T-helper 1 cell (primary cell): ENCODE measurements around the gene RASGRF2.
A peak's percentile ranks its signal among the peaks of the same experiment; 100 is the strongest.

ENCODE experiments used
- DNase-seq, 5 donors: peaks; one replicate each; pipeline ENCODE4 v3.0.0-alpha.2; 2012 to 2020

Gene RASGRF2

DNA sequence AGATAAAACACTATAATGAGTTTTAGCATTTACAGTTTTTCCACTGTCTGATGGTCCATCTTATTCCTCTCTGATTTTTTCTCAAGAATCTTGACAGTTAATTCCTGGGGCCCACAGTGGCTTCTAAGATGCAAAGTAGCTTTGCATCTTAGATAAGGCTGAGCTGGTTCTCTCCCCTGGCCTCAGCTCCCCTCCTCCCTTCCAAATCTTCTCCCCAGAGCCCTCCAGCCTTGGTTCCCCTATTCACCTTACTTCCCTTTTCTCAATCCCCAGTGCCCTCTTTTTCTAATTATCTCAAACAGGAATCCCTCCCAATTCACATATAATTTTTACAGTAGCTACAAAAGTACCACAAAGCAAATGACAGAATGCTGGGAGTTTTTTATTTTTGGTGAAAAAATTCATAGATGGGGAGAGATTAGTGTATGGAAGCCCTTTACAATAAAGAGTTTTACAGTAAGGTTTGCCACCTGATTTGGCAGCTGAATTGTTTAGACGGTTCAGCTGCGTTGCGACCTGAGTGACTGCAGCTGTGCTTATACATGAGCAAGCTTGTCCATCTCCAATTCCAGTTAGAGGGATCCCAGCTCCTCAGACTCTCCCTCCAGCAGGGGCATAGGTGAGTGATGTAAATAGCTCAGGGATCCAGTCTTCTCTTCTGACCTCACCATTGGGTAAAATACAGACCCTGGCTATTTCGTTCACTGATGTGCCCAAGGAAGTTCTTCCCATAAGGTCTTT, 221.6 kb downstream of the RASGRF2 start:
- DNase-seq, result no peak

DNA sequence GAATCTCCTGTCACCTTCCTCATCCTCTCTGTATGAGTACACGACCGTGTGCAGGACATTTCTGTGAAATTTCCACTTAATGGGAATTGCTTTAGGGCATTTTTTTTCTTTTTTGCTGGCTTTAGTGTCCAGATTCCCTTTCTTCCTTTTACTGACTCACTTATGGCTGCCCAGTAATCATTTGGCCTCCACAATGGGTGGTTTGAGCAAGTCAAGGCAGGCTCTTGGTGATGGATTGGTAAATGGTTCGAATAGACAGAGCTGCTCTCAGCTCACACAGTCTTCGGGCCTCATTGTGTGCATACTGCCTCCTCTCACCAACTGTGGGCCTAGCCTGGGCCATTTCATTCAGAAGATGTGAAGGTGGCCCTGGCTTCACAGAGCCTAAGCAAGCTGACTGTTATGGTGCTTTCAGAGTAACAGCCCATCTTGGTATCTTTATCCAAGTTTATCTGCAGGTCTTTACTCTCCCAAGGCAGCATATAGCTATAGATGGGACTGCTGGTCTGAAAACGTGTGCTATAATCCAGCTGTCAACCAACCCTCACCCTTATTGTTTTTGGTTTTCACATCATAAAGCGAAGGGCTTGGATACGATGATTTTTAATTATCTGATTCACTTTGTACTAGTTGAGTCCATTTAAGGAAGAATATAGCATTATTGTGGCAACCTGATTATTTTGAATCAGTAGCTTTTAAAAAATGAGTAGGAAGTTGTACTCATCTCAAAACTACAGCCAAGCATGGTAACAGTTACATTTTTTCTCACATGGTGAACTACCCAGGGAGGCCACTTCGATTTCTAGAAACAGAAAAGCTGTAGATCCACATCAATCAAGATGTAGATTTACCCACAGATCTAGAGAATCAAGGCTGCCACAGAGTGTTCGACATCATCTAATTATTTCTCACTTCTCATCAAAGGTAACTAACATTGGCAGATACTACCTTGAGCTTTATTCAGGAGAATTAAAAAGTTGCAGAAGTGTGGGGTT, 222.5 kb downstream of the RASGRF2 start:
- peak in 1 of 5 donors; percentile 65 for DNase-seq

DNA sequence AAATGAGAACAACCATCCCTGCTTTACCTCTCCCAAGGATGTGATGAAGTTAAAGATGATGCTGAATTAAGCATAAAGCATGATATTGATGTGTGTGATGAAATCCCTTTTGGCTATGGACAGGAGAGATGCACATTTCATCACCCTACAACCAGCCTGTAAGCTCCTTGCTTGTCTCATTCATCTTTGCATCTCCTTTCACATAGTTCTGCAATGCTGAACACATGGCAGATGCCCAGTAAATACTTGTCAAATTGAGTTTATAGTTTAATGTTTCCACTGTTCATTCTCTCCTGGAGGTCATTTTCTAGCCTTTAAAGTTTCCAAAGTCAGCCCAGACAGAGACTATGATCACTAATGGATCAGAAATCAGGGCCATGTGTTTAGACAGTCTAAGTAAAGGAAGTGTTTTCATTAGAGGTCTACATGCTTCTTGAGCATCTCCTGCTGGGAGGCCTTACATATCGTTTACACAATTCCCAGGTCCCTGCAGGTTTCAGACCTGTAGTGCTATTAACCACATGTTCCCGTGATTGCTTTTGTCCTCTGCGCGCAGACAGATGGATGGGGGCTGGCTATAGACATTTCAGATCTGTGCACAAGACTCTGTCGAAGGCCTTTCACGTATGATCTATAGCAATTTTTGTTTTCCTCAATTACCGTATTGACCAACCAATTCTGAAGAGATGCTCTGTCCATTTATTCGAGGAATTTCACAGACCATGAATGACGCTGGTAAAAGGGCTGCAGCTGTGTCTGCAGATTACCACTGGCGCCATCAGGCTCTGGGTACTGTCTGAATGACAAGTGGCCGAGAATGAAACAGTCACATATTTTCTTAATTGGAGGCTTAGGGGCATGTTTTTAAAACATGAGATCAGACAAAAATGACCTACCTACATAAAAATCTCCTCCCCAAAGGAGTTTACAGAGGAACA, 223.9 kb downstream of the RASGRF2 start:
- DNase-seq, result no peak

DNA sequence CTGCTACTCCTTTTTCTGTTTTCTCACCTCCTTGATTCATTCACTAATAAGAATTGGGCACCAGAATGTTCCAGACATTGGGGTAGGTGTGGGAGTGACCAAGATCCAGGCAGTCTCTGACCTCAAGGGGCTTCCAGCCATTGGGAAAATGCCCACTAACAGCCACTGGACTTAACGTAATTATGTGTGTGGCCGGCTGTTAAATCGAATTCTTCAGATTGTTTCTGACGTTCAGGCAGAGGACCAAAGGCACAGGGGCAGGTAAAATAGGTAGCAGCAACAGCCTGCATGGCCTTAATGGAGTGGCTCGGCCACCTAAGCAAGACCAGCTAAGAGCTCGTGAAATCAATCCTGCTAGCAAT, 224.6 kb downstream of the RASGRF2 start:
- DNase-seq, result no peak

DNA sequence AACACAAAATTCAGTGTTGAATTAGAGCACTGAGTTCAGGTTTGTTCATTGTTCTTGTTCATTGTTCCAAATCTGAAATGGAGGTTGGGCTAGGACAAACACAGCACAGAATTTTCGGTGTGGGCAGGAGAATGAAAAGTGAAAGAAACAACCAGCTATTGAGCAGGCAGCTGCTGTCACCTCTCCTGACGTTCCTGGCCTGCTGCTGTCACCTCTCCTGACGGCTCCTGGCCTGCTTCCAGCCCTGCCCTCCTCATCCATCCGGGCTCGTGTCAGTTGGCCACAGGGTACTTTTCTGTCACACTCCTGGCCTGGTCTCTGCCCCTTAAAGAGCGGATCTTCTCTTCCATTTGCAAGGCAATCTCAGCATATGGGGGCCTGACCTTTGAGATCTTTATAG, 227.7 kb downstream of the RASGRF2 start:
- no peak for DNase-seq

DNA sequence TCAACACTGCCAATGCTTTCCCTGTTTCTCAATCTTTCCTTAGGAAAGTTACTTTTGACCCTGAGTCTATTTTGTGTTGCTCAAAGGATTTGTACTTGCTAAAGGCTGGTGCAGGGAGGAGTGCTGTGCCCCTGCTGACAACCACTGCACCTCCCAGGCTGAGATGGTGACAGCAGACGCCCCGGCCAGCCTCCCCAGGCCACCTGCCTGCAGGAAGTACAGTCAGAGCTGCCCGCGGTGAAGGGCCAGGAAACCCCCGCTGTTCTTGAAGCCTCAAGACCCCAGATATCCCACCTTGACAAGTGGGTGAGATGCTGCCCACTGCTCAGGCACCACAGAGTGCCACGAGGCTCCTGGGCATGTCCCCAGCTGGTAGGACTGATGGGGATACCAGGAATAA, 228.8 kb downstream of the RASGRF2 start:
- no peak for DNase-seq

DNA sequence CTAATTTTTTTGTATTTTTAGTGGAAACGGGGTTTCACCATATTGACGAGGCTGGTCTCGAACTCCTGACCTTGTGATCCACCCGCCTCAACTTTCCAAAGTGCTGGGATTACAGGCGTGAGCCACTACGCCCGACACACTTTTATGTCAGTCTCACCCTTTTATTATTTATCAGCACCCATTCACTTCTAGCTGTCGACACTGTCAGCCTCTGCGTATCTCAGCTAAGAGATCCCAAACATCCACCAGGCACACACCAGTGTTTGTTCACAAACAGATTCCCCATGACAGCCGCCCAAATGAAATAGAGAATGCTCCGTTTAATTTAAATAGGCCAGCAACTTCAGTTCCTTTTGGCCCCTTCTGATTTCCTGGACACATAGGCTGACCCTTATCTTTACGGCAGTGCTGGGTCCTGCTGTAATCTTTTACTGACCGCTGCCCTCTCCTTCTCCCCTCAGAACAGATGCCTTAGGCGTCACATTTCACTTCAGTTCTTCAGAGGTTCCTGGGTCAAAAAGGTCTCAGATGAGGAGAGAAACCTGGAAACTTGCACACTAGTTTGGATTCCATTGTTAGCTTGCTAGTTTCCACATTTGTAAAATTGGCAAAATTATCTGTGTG, 229.8 kb downstream of the RASGRF2 start:
- DNase-seq, result no peak

DNA sequence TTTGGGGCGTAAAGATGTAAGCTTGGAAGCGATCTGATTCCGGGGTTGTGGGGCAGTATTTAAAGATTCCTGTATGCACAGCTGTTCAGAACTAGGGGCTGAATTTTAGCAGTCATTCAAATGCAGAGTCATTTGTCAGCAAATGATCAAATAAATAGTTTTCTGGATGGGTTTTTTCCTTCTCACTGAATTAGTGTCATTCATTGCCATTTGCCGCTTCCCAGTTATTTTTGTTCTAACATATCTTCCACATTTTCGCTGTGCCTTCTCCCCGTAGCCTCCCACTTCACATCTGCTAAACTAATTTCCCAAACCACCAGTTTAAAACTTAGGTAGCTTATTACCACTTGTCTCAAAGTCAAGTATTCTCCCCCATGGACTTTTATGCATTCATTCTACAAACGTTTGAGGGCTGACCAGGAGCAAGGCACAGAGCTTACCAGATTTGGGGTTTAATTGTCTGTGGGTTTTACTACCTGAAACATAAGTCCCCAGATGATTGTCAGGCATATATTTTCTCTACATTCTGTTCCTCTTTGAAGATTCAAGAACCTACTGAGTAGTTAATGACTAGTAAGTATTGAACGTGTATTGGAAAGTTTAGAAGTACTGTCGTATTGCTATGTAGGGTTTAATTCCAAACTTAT, 231.7 kb downstream of the RASGRF2 start:
- no peak for DNase-seq

DNA sequence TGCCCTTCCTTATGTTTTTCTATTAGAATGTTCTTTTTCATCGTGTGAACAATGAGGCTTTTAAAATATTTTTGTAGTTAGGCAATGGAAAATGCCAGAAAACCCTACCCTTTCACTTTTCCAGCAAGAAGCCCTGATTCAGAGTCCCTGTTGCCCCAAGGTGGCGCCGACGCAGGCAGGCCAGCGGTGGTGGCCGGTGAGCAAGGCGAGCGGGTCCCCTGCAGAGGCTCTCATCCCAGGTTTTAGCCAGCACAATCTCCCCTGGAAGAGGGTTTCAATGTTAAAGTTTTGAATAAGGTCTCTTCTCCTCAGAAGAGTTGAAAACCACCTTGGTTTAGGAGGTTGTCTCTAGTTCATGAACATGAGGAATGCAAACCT, 232.2 kb downstream of the RASGRF2 start:
- DNase-seq, result no peak

DNA sequence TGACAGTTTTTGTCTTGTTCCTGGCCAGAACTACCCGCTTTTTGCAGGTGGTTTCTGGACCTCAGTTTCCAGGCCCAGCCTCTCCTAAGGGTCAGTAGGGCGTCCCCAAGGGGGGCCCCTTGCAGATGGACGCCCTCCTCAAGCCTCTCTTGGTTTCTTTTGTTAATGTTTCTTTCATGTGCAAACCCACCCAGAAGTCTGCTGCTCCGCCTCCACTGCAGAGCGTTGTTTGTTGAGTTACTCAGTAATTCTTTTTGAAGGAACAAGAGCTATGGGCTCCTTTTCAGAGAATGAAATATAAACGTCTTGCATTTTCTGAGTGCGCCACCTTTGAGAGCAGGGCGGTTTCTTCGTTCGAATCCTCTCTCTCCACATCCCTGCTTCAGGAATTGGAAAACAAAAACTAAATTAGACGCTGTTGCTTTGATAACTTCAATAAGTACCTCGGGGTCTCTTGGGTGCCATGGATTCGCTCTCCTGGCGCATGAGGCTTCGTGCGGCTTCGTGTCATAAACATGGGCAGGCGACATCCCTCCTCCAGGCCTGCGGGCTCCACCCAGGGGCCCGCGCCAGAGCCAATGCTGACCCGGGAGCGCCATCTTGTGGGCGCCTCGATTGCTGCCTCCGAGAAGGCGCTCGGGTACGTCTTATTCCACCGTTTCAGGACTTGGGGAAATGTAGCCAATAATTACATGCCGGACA, 234.6 kb downstream of the RASGRF2 start:
- peak; percentile 40 to 80 (median 68) for DNase-seq

DNA sequence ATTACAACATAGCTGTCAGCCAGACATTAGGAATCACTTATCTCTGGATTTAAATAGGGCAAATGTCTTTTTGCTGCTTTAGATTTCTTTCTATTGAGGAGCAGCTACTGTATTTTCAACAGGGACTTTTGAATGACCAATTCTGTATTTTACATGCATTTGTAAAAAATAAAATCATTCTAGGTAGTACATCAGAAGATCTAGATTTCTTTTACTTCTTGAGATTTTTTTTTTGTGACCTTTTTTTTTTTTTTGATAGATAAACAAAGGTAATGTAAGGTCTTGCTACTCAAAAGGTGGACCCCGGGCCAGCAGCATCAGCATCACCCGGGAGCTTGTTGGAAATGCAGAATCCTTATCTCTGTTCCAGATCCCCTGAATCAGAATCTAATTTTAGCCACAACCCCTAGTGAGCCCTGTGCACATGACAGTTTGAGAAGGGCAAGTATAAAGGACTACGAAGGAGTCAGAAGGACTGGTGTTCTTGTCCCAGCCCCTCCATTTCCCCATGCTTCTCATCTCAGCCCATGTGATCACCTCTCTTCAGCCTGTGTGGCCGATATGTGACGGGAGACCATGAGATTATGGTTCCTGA, 235.3 kb downstream of the RASGRF2 start:
- DNase-seq, result no peak

DNA sequence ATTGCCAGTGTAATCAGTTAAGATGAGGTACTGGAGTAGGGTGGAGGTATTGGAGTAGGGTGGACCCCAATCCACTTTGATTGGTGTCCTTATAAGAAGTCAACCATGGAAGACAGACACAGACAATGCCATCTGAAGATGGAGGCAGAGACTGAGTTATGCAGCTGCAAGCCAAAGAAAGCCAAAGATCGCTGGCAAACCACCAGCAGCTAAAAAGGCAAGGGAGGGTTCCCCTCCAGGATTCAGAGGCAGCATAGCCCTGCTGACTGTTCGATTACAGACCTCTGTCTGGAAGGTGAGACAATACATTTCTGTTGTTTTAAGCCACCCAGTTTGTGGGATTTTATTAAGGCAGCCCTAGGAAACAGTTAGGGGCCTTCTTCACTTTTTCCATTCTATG, 242.5 kb downstream of the RASGRF2 start:
- no peak for DNase-seq

DNA sequence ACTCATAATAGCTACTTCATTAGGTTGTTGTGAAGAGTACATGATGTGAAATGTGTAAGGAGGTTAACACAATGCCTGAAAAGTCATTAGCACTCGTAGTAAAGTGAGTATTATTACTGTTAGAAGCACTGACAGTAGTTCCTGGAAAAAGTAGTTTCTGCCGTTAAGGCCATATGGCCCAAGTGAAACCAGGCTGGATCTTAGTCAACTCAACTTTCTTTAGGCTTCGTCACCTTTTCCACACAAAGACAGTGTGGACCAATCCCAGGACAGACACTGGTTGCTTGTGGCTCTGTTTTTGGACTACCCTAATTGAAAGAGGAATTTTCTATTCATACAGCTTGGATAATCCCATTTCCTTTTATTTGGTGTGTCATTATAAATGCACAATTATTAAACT, 243.6 kb downstream of the RASGRF2 start:
- DNase-seq, result peak in 1 of 5 donors; percentile 15

DNA sequence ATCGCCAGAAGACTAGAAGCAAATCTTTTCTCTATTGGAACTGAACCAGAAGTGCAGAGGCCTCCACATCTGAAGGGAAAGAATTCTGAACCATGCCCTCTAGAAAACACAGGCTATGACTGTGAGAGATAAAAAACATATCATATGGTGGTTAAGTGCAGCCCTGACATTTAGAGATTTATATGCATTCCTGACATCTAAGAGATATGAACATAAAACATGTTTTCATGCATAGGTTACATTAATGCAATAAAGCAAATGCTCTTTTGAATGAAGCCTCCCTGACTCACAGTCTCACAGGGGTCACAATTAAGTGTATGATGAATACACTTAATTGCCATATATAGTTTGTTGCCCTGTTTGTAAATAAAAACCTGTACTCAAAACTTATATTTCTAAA, 244.0 kb downstream of the RASGRF2 start:
- no peak for DNase-seq

DNA sequence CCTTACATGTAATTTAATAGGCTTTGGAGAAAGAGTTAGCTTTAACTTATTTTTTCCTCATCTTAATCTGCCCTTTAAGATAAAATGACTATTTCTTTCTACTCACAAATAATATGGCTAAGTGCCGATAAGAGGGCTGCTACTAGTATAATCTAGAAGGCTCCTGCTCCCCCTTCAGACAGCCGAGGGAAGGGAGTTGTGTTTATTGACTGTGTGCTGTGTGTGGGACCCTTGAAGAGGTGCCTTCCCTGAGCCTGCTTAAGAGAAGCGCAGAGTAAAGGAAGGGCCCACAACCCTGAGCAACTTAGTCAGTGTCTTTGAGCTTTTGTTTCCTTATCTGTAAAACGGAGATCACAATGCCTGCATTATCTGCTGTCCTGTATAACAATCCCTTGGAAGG, 244.9 kb downstream of the RASGRF2 start:
- DNase-seq, result no peak

DNA sequence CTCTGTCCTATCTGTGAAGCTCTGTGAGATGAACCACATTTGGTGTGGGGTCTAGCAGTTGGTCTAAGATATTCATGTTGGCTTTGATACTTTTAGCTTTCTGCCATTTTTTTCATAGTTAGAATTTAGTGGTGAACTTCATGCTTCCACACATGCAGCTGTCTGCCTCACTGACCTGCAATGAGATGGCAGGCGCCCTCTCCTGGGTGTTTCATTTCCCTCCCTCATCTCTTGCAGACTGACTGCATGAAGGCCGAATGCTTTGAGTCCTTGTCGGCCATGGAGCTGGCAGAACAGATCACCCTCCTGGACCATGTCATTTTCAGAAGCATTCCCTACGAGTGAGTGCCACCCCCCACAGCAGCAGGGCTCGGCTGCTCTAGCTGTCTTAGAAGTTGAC, 246.8 kb downstream of the RASGRF2 start:
- DNase-seq, result no peak

DNA sequence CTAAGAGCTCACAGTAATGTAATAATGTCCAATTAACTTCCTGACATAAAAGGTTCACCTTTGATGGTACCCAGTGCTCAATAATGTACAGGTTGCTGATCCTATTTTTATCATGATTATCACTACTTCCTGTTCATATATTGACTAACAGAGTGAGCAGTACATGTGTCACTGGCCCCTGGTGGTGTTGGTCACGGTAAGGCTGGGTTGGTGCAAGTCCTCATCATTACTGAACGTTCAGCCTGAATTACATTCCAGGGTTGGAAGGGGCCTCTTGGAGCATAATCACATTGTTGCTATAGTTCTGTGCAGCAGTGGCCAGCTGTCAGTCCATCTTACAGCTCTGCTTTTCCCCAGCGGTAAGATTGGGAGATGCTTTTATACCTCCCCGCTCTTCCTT, 248.7 kb downstream of the RASGRF2 start:
- DNase-seq, result no peak

DNA sequence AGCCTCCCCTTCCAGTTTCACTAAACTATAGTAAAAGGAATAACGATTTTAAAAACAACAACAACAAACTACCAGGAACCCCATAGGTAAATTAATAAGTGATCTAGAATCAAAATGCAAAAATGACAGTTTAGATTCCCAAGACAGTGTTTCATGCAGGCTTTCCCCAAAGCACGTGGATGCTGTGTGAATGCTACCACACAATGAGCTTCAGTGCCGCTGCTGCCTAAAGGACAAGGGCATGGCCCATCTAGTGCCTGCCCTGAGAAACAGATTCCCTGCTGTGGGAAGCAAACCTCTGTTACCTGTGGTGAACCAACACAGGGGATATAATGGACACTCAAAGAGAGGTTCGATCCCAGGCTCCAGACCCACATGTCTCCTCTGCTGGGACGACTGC, 249.2 kb downstream of the RASGRF2 start:
- no peak for DNase-seq

DNA sequence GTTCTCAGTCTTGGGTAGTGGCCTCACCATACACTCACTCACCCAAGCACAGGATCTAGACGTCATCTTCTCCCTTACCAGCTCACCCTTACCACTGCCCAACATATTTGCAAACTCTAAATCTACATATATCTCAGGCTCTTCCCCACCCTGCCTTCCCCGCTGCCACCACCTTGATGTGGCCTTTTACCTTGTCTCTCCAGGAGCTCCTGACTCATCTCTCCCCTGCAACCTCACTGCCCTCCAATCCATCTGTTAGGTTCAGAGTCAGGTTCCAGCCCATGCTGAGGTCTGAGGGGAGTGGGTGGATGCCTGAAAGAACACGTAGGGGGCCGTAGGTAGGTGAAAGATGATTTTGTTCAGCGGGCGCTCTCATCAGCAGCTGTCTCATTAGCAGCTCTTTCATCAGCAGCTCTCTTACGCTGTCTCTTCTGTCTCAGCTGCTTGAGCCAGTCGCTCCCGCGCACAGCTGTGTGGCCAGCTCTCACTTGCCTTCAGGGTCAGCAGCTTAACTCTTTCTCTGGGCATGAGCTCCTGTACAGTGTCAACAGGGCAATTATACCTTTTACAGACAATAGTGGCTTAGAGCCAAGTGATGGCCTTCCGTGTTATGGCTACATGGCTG, 249.8 kb downstream of the RASGRF2 start:
- no peak for DNase-seq

DNA sequence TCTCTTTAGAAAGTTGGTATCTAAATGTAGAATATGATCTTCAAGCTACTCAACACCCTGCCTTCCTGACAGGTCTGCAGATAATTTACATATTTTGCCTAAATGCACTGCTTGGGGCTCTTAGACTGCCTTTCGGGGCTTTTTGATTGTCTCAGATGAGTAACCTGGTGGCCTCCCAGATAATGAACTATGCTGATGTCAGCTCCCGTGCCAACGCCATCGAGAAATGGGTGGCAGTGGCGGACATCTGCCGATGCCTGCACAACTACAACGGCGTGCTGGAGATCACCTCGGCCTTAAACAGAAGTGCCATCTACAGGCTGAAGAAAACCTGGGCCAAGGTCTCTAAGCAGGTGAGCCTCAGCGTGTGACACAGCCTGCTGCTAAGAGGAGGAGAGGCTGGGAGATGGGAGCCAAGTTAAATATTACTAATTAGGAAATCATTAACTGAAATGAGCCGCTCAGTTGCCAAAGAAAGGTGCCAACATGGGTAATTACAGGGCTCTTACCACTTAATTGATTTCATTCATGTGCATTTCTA, 252.1 kb downstream of the RASGRF2 start:
- no peak for DNase-seq
